ENCODE results near the gene MFAP2. TPM values are rescaled to one million over a fixed set of nuclear protein-coding genes. Genes with fewer than 3 reads are reported as not detected.

MFAP2 gene
- total RNA-seq, 2 donors from 2014 or later, result 2.7 to 3.9 TPM

- DNase-seq, result no peak
- ATAC-seq, result no peak
Measured at GRCh38 chr1:17011092-17011438, 30.6 kb upstream of the MFAP2 start.

GRCh38 chr1:17009706-17010105 lies 29.3 kb upstream of the MFAP2 start:
- intact Hi-C loops (cut with DNase I, micrococcal nuclease), result no loop called here
- ATAC-seq, result peak; percentile 55

More at GRCh38 chr1:17011092-17011438, 30.6 kb upstream of the MFAP2 start:
- intact Hi-C loops (cut with DNase I, micrococcal nuclease), result no loop called here

GRCh38 chr1:17008208-17008855 lies 27.9 kb upstream of the MFAP2 start:
- intact Hi-C loops (cut with DNase I, micrococcal nuclease), result no loop called here
- no peak for DNase-seq
- no peak for ATAC-seq

More at GRCh38 chr1:17009706-17010105, 29.3 kb upstream of the MFAP2 start:
- DNase-seq, result peak; percentile 28 to 56

GRCh38 chr1:17007121-17007520 lies 26.7 kb upstream of the MFAP2 start:
- ATAC-seq, result no peak
- no peak for DNase-seq
- intact Hi-C loops (cut with DNase I, micrococcal nuclease), result no loop called here

GRCh38 chr1:17005365-17005740 lies 24.9 kb upstream of the MFAP2 start:
- no peak for DNase-seq
- ATAC-seq, result no peak
- intact Hi-C loops (cut with DNase I, micrococcal nuclease), result no loop called here

GRCh38 chr1:17004466-17005364 lies 24.3 kb upstream of the MFAP2 start:
- ATAC-seq, result no peak
- no peak for DNase-seq
- intact Hi-C loops (cut with DNase I, micrococcal nuclease), result no loop called here

GRCh38 chr1:17002524-17002902 lies 22.1 kb upstream of the MFAP2 start:
- intact Hi-C loops (cut with DNase I, micrococcal nuclease), result no loop called here
- ATAC-seq (no peak), DNase-seq (no peak)

GRCh38 chr1:17001760-17002523 lies 21.5 kb upstream of the MFAP2 start:
- DNase-seq (no peak), ATAC-seq (no peak)
- intact Hi-C loops (cut with DNase I, micrococcal nuclease), result no loop called here

GRCh38 chr1:16999863-17000262 lies 19.4 kb upstream of the MFAP2 start:
- no peak for DNase-seq
- intact Hi-C loops (cut with DNase I, micrococcal nuclease), result no loop called here
- ATAC-seq, result no peak

GRCh38 chr1:16998589-16998988 lies 18.2 kb upstream of the MFAP2 start:
- ATAC-seq, result no peak

GRCh38 chr1:16996845-16997244 lies 16.4 kb upstream of the MFAP2 start:
- ATAC-seq (no peak), DNase-seq (no peak)
- intact Hi-C loops (cut with DNase I, micrococcal nuclease), result no loop called here

More at GRCh38 chr1:16998589-16998988, 18.2 kb upstream of the MFAP2 start:
- DNase-seq, result no peak
- intact Hi-C loops (cut with DNase I, micrococcal nuclease), result no loop called here

- ATAC-seq (no peak), DNase-seq (no peak)
- intact Hi-C loops (cut with DNase I, micrococcal nuclease), result no loop called here
Measured at GRCh38 chr1:16993521-16994038, 13.2 kb upstream of the MFAP2 start.

- ATAC-seq (no peak), DNase-seq (no peak)
- intact Hi-C loops (cut with DNase I, micrococcal nuclease), result no loop called here
Measured at GRCh38 chr1:16992675-16993074, 12.3 kb upstream of the MFAP2 start.

- ATAC-seq, result no peak
- intact Hi-C loops (cut with DNase I, micrococcal nuclease), result no loop called here
- no peak for DNase-seq
Measured at GRCh38 chr1:16992102-16992501, 11.7 kb upstream of the MFAP2 start.

GRCh38 chr1:16991571-16991970 lies 11.2 kb upstream of the MFAP2 start:
- no peak for ATAC-seq
- intact Hi-C loops (cut with DNase I, micrococcal nuclease), result no loop called here
- DNase-seq, result no peak

- DNase-seq (no peak), ATAC-seq (no peak)
- intact Hi-C loops (cut with DNase I, micrococcal nuclease), result no loop called here
Measured at GRCh38 chr1:16989676-16990391, 9.4 kb upstream of the MFAP2 start.

- ATAC-seq, result no peak
Measured at GRCh38 chr1:16988210-16988609, 7.8 kb upstream of the MFAP2 start.

GRCh38 chr1:16986962-16987361 lies 6.5 kb upstream of the MFAP2 start:
- DNase-seq (no peak), ATAC-seq (no peak)
- intact Hi-C loops (cut with DNase I, micrococcal nuclease), result no loop called here

More at GRCh38 chr1:16988210-16988609, 7.8 kb upstream of the MFAP2 start:
- no peak for DNase-seq
- intact Hi-C loops (cut with DNase I, micrococcal nuclease), result no loop called here

- ATAC-seq, result no peak
- intact Hi-C loops (cut with DNase I, micrococcal nuclease), result no loop called here
Measured at GRCh38 chr1:16986560-16986959, 6.1 kb upstream of the MFAP2 start.

More at GRCh38 chr1:16986560-16986959, 6.1 kb upstream of the MFAP2 start:
- DNase-seq, result no peak
